ENCODE results near the gene SRF. TPM values are rescaled to one million over a fixed set of nuclear protein-coding genes. Genes with fewer than 3 reads are reported as not detected.
A peak's percentile ranks its signal among the peaks of the same experiment; 100 is the strongest.

Gene SRF
- total and polyA plus RNA-seq, 3 experiments from 2014 or later, result 8.0 to 57.4 (median 55.1) TPM

- Mint-ChIP-seq H3K27me3 (no peaks in the 10 kb centered on the region), H3K36me3 (peaks cover 4 to 52% (median 7%) of the 10 kb centered on the region in 3 donors), H3K9me3 (no peaks in the 10 kb centered on the region), H3K4me3 (peak overlapping the region; percentile 92 to 98 (median 93)), H3K27ac (peak overlapping the region; percentile 91 to 98 (median 96)), H3K4me1 (peaks cover 41 to 53% (median 44%) of the 10 kb centered on the region in 3 donors)
- CTCF ChIA-PET, result interaction anchor here (0.6 to 4.8 kb wide), 5 partner anchors 11 to 332 kb away, joined by 3 to 22 read pairs (median 3); partner anchors contain the start of gene DNPH1
- Histone ChIP-seq H3K27me3 (ENCODE audit: insufficient read depth, low read length, poor library complexity, severe bottlenecking) (no peaks in the 10 kb centered on the region), H3K36me3 (ENCODE audit: insufficient read depth, low read length) (peaks cover 28% of the 10 kb centered on the region), H3K9me3 (ENCODE audit: low read length) (no peaks in the 10 kb centered on the region), H3K27ac (ENCODE audit: low read depth, low read length) (peak overlapping the region; percentile 64), H3K4me1 (ENCODE audit: insufficient read depth, low read length) (peaks cover 39% of the 10 kb centered on the region), H3K4me3 (ENCODE audit: low read length) (peak overlapping the region; percentile 61)
- POLR2A ChIA-PET, result interaction anchor here (0.7 to 2.5 kb wide), 8 partner anchors 8 to 392 kb away, joined by 3 to 9 read pairs (median 4); partner anchors contain the start of genes CNPY3, CUL7, CUL9 and DNPH1
- peak; percentile 89 to 97 (median 91) for DNase-seq
Observed at GRCh38 chr6:43174263-43175112, 3.4 kb downstream of the SRF start.

GRCh38 chr6:43175676-43176422 is 4.8 kb downstream of the SRF start:
- no peaks in the 10 kb centered on the region for H3K9me3 Mint-ChIP-seq
- no peaks in the 10 kb centered on the region for H3K27me3 Mint-ChIP-seq
- peaks cover 34 to 47% (median 38%) of the 10 kb centered on the region in 3 donors for H3K4me1 Mint-ChIP-seq
- H3K4me3 ChIP-seq (ENCODE audit: low read length), result no peak overlapping the region
- peak overlapping the region in 1 of 7 donors; percentile 19 for H3K4me3 Mint-ChIP-seq
- DNase-seq, result no peak
- H3K27ac Mint-ChIP-seq, result peak overlapping the region; percentile 70 to 98 (median 95)
- H3K27me3 ChIP-seq (ENCODE audit: insufficient read depth, low read length, poor library complexity, severe bottlenecking), result no peaks in the 10 kb centered on the region
- ChIA-PET CTCF (interaction anchor here (1.0 to 4.8 kb wide), 4 partner anchors 10 to 222 kb away, joined by 3 to 22 read pairs (median 4); partner anchors contain the start of gene DNPH1), POLR2A (no interaction called here)
- no peak overlapping the region for H3K27ac ChIP-seq (ENCODE audit: low read depth, low read length)
- H3K36me3 ChIP-seq (ENCODE audit: insufficient read depth, low read length), result peaks cover 28% of the 10 kb centered on the region
- peaks cover 4 to 53% (median 7%) of the 10 kb centered on the region in 3 donors for H3K36me3 Mint-ChIP-seq
- peaks cover 31% of the 10 kb centered on the region for H3K4me1 ChIP-seq (ENCODE audit: insufficient read depth, low read length)
- no peaks in the 10 kb centered on the region for H3K9me3 ChIP-seq (ENCODE audit: low read length)

- no peaks in the 10 kb centered on the region for H3K27me3 Mint-ChIP-seq
- no peaks in the 10 kb centered on the region for H3K27me3 ChIP-seq (ENCODE audit: insufficient read depth, low read length, poor library complexity, severe bottlenecking)
- H3K4me3 ChIP-seq (ENCODE audit: low read length), result no peak overlapping the region
- peaks cover 36 to 50% (median 41%) of the 10 kb centered on the region in 3 donors for H3K4me1 Mint-ChIP-seq
- ChIA-PET CTCF (no interaction called here), POLR2A (no interaction called here)
- peaks cover 4 to 55% (median 7%) of the 10 kb centered on the region in 3 donors for H3K36me3 Mint-ChIP-seq
- H3K27ac Mint-ChIP-seq, result peak overlapping the region in 6 of 8 donors; percentile 55 to 95 (median 76)
- H3K36me3 ChIP-seq (ENCODE audit: insufficient read depth, low read length), result peaks cover 28% of the 10 kb centered on the region
- H3K9me3 Mint-ChIP-seq, result no peaks in the 10 kb centered on the region
- H3K9me3 ChIP-seq (ENCODE audit: low read length), result no peaks in the 10 kb centered on the region
- no peak overlapping the region for H3K4me3 Mint-ChIP-seq
- H3K27ac ChIP-seq (ENCODE audit: low read depth, low read length), result no peak overlapping the region
- peaks cover 36% of the 10 kb centered on the region for H3K4me1 ChIP-seq (ENCODE audit: insufficient read depth, low read length)
- no peak for DNase-seq
Observed at GRCh38 chr6:43176423-43176786, 5.3 kb downstream of the SRF start.

- ChIA-PET CTCF (no interaction called here), POLR2A (no interaction called here)
- peaks cover 40 to 55% (median 46%) of the 10 kb centered on the region in 3 donors for H3K4me1 Mint-ChIP-seq
- H3K9me3 Mint-ChIP-seq, result no peaks in the 10 kb centered on the region
- peak overlapping the region in 3 of 8 donors; percentile 50 to 79 (median 60) for H3K27ac Mint-ChIP-seq
- no peak overlapping the region for H3K4me3 ChIP-seq (ENCODE audit: low read length)
- no peaks in the 10 kb centered on the region for H3K27me3 ChIP-seq (ENCODE audit: insufficient read depth, low read length, poor library complexity, severe bottlenecking)
- peaks cover 40% of the 10 kb centered on the region for H3K4me1 ChIP-seq (ENCODE audit: insufficient read depth, low read length)
- no peaks in the 10 kb centered on the region for H3K9me3 ChIP-seq (ENCODE audit: low read length)
- H3K27me3 Mint-ChIP-seq, result peaks cover 0 to 2% of the 10 kb centered on the region in 2 donors
- H3K4me3 Mint-ChIP-seq, result peak overlapping the region in 1 of 7 donors; percentile 54
- peaks cover 4 to 54% (median 7%) of the 10 kb centered on the region in 3 donors for H3K36me3 Mint-ChIP-seq
- H3K27ac ChIP-seq (ENCODE audit: low read depth, low read length), result no peak overlapping the region
- no peak for DNase-seq
- H3K36me3 ChIP-seq (ENCODE audit: insufficient read depth, low read length), result peaks cover 28% of the 10 kb centered on the region
Observed at GRCh38 chr6:43178150-43178549, 7.1 kb downstream of the SRF start.

GRCh38 chr6:43178951-43179830 is 8.1 kb downstream of the SRF start:
- H3K4me1 ChIP-seq (ENCODE audit: insufficient read depth, low read length), result peaks cover 40% of the 10 kb centered on the region
- no peak overlapping the region for H3K27ac ChIP-seq (ENCODE audit: low read depth, low read length)
- peaks cover 28% of the 10 kb centered on the region for H3K36me3 ChIP-seq (ENCODE audit: insufficient read depth, low read length)
- Mint-ChIP-seq H3K4me3 (peak overlapping the region in 1 of 7 donors; percentile 23), H3K27ac (peak overlapping the region in 3 of 8 donors; percentile 60 to 79 (median 65)), H3K4me1 (peaks cover 39 to 55% (median 45%) of the 10 kb centered on the region in 3 donors), H3K27me3 (peaks cover 0 to 2% of the 10 kb centered on the region in 2 donors), H3K9me3 (no peaks in the 10 kb centered on the region), H3K36me3 (peaks cover 4 to 58% (median 7%) of the 10 kb centered on the region in 3 donors)
- CTCF ChIA-PET, result interaction anchor here (1.8 to 2.4 kb wide), 2 partner anchors 7 to 50 kb away, joined by 4 to 9 read pairs; partner anchors contain the start of gene DNPH1
- H3K9me3 ChIP-seq (ENCODE audit: low read length), result no peaks in the 10 kb centered on the region
- no peak overlapping the region for H3K4me3 ChIP-seq (ENCODE audit: low read length)
- H3K27me3 ChIP-seq (ENCODE audit: insufficient read depth, low read length, poor library complexity, severe bottlenecking), result no peaks in the 10 kb centered on the region
- POLR2A ChIA-PET, result interaction anchor here (0.6 kb wide), 1 partner anchor 1068 kb away, joined by 3 read pairs; the partner anchor contains the start of gene HSP90AB1
- DNase-seq, result no peak

- DNase-seq, result no peak
- no peak overlapping the region for H3K27ac ChIP-seq (ENCODE audit: low read depth, low read length)
- peaks cover 40% of the 10 kb centered on the region for H3K4me1 ChIP-seq (ENCODE audit: insufficient read depth, low read length)
- no peaks in the 10 kb centered on the region for H3K9me3 ChIP-seq (ENCODE audit: low read length)
- peak overlapping the region in 1 of 8 donors; percentile 77 for H3K27ac Mint-ChIP-seq
- ChIA-PET CTCF (interaction anchor here (1.8 to 2.4 kb wide), 2 partner anchors 8 to 49 kb away, joined by 4 to 9 read pairs; partner anchors contain the start of gene DNPH1), POLR2A (no interaction called here)
- no peaks in the 10 kb centered on the region for H3K27me3 ChIP-seq (ENCODE audit: insufficient read depth, low read length, poor library complexity, severe bottlenecking)
- peaks cover 38 to 55% (median 45%) of the 10 kb centered on the region in 3 donors for H3K4me1 Mint-ChIP-seq
- peaks cover 28% of the 10 kb centered on the region for H3K36me3 ChIP-seq (ENCODE audit: insufficient read depth, low read length)
- H3K36me3 Mint-ChIP-seq, result peaks cover 4 to 58% (median 7%) of the 10 kb centered on the region in 3 donors
- peaks cover 0 to 2% of the 10 kb centered on the region in 2 donors for H3K27me3 Mint-ChIP-seq
- no peaks in the 10 kb centered on the region for H3K9me3 Mint-ChIP-seq
- H3K4me3 ChIP-seq (ENCODE audit: low read length), result no peak overlapping the region
- no peak overlapping the region for H3K4me3 Mint-ChIP-seq
Observed at GRCh38 chr6:43180058-43180457, 9.0 kb downstream of the SRF start.

- POLR2A ChIA-PET, result no interaction called here
- CTCF ChIA-PET, result interaction anchor here (1.3 to 2.4 kb wide), 3 partner anchors 9 to 48 kb away, joined by 4 to 9 read pairs (median 6); partner anchors contain the start of gene DNPH1
Observed at GRCh38 chr6:43180985-43181384, 9.9 kb downstream of the SRF start.

More at GRCh38 chr6:43180985-43181384, 9.9 kb downstream of the SRF start:
- Histone ChIP-seq H3K9me3 (ENCODE audit: low read length) (no peaks in the 10 kb centered on the region), H3K36me3 (ENCODE audit: insufficient read depth, low read length) (peaks cover 21% of the 10 kb centered on the region), H3K4me1 (ENCODE audit: insufficient read depth, low read length) (peaks cover 45% of the 10 kb centered on the region), H3K4me3 (ENCODE audit: low read length) (no peak overlapping the region), H3K27ac (ENCODE audit: low read depth, low read length) (peak overlapping the region; percentile 70), H3K27me3 (ENCODE audit: insufficient read depth, low read length, poor library complexity, severe bottlenecking) (no peaks in the 10 kb centered on the region)
- no peaks in the 10 kb centered on the region for H3K9me3 Mint-ChIP-seq
- peak overlapping the region in 7 of 8 donors; percentile 74 to 98 (median 96) for H3K27ac Mint-ChIP-seq
- peaks cover 0 to 2% of the 10 kb centered on the region in 2 donors for H3K27me3 Mint-ChIP-seq
- peak overlapping the region; percentile 91 to 97 (median 96) for H3K4me3 Mint-ChIP-seq
- peaks cover 4 to 58% (median 8%) of the 10 kb centered on the region in 3 donors for H3K36me3 Mint-ChIP-seq
- H3K4me1 Mint-ChIP-seq, result peaks cover 41 to 54% (median 46%) of the 10 kb centered on the region in 3 donors
- no peak for DNase-seq

Data from CD8-positive, alpha-beta memory T cell (primary cell).